ENCODE data around the gene SERPINA5.

Gene SERPINA5

GRCh38 chr14:94581127-94581999 is at the start of gene SERPINA5:
SERPINA5 (plus strand) TSS chr14:94581426; CDS start chr14:94587363, 5,937 bp downstream.
- DNase-seq (ENCODE audit: low read depth in 1 of 2, low spot score in 1 of 2): no peak

GRCh38 chr14:94532447-94532846 is 48.8 kb upstream of the SERPINA5 start:
- no peak for DNase-seq (ENCODE audit: low read depth in 1 of 2, low spot score in 1 of 2)

- no peak for DNase-seq (ENCODE audit: low read depth in 1 of 2, low spot score in 1 of 2)
These were observed 45.7 kb upstream of the SERPINA5 start for GRCh38 chr14:94535506-94535905.

GRCh38 chr14:94536836-94537235 is 44.4 kb upstream of the SERPINA5 start:
- DNase-seq (ENCODE audit: low read depth in 1 of 2, low spot score in 1 of 2): no peak

GRCh38 chr14:94538070-94538740 is 43.0 kb upstream of the SERPINA5 start:
- DNase-seq (ENCODE audit: low read depth in 1 of 2, low spot score in 1 of 2): no peak

- DNase-seq (ENCODE audit: low read depth in 1 of 2, low spot score in 1 of 2): no peak
These were observed 42.0 kb upstream of the SERPINA5 start for GRCh38 chr14:94539181-94539580.

- DNase-seq (ENCODE audit: low read depth in 1 of 2, low spot score in 1 of 2): no peak
These were observed 41.0 kb upstream of the SERPINA5 start for GRCh38 chr14:94540031-94540794.

- DNase-seq (ENCODE audit: low read depth in 1 of 2, low spot score in 1 of 2): no peak
These were observed 39.8 kb upstream of the SERPINA5 start for GRCh38 chr14:94541234-94541975.

- DNase-seq (ENCODE audit: low read depth in 1 of 2, low spot score in 1 of 2): no peak
These were observed 39.0 kb upstream of the SERPINA5 start for GRCh38 chr14:94542111-94542810.

GRCh38 chr14:94542811-94543440 is 38.3 kb upstream of the SERPINA5 start:
- no peak for DNase-seq (ENCODE audit: low read depth in 1 of 2, low spot score in 1 of 2)

- DNase-seq (ENCODE audit: low read depth in 1 of 2, low spot score in 1 of 2): no peak
These were observed 37.6 kb upstream of the SERPINA5 start for GRCh38 chr14:94543449-94544124.

GRCh38 chr14:94544726-94545125 is 36.5 kb upstream of the SERPINA5 start:
- no peak for DNase-seq (ENCODE audit: low read depth in 1 of 2, low spot score in 1 of 2)

GRCh38 chr14:94545131-94545841 is 35.9 kb upstream of the SERPINA5 start:
- DNase-seq (ENCODE audit: low read depth in 1 of 2, low spot score in 1 of 2): no peak

GRCh38 chr14:94547151-94547680 is 34.0 kb upstream of the SERPINA5 start:
- DNase-seq (ENCODE audit: low read depth in 1 of 2, low spot score in 1 of 2): no peak

GRCh38 chr14:94547726-94548125 is 33.5 kb upstream of the SERPINA5 start:
- no peak for DNase-seq (ENCODE audit: low read depth in 1 of 2, low spot score in 1 of 2)

GRCh38 chr14:94548131-94548998 is 32.9 kb upstream of the SERPINA5 start:
- no peak for DNase-seq (ENCODE audit: low read depth in 1 of 2, low spot score in 1 of 2)
